22Rv1 (cell line): ENCODE data around the gene ATP5F1E.

ENCODE experiments used
- ZFX ChIP-seq: fragments of 450-650 bp; IDR thresholded peaks from 2 replicates; pipeline ENCODE4 v1.6.1; 2017; ENCODE audit warnings: antibody characterized with exemption, borderline replicate concordance
- TF ChIP-seq, protein P1 (sequence below): fragments of 450-650 bp; IDR thresholded peaks from 2 replicates; pipeline ENCODE4 v1.5.1; 2017; ENCODE audit warnings: mild to moderate bottlenecking

DNA sequence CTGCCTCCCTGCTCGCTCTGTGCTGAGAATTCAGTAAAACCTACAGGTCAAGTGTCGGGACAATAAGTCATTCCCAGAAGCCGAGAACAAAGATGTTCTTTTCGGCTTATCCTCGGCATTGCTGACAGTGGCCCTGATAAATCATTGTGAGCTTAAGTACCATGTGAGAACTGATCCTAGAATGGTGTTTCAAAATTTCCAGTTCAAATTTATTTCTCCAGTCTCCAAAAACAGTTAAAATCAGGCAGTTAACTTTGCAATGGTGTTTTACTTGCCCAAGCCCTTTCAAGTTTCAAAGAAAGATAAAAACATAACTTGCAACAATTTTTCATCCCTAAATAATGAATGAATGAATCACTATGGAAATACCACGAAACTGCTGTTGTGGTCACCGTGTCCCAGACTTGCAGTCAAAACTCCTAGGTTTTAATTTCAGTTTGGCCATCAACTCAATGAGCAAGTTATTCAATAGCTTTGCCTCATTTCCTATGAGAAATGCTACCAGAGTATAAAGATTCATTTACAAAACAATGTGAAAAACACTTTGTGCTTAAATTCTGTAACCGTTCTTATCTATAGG is 4.3 kb downstream of the ATP5F1E start:
- TF ChIP-seq, protein P1, sequence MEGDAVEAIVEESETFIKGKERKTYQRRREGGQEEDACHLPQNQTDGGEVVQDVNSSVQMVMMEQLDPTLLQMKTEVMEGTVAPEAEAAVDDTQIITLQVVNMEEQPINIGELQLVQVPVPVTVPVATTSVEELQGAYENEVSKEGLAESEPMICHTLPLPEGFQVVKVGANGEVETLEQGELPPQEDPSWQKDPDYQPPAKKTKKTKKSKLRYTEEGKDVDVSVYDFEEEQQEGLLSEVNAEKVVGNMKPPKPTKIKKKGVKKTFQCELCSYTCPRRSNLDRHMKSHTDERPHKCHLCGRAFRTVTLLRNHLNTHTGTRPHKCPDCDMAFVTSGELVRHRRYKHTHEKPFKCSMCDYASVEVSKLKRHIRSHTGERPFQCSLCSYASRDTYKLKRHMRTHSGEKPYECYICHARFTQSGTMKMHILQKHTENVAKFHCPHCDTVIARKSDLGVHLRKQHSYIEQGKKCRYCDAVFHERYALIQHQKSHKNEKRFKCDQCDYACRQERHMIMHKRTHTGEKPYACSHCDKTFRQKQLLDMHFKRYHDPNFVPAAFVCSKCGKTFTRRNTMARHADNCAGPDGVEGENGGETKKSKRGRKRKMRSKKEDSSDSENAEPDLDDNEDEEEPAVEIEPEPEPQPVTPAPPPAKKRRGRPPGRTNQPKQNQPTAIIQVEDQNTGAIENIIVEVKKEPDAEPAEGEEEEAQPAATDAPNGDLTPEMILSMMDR: no peak
- TF ChIP-seq ZFX: no peak
